ENCODE measurements around the gene SRGN. TPM values are rescaled to one million over a fixed set of nuclear protein-coding genes. Genes with fewer than 3 reads are reported as not detected.

Gene SRGN
- total RNA-seq, 4 donors from 2014 or later: 19.4 to 113 (median 28.1) TPM

- TF ChIP-seq POLR2A (IDR thresholded peaks at IDR 0.05) (no peak), CTCF (IDR thresholded peaks at IDR 0.05) (no peak)
- Histone ChIP-seq H3K36me3 (no peaks in the 10 kb centered on the region), H3K27me3 (no peaks in the 10 kb centered on the region), H3K4me1 (peaks cover 0 to 20% (median 3%) of the 10 kb centered on the region in 4 donors), H3K4me3 (no peak overlapping the region), H3K27ac (peak overlapping the region; percentile 29 to 70 (median 62)), H3K9me3 (no peaks in the 10 kb centered on the region)
- no peak for DNase-seq
These were observed 31.2 kb upstream of the SRGN start for GRCh38 chr10:69056536-69057260.

- peak overlapping the region; percentile 29 to 70 (median 58) for H3K27ac ChIP-seq
- peak in 2 of 3 donors; percentile 39 to 72 for DNase-seq
- no peak for TF ChIP-seq CTCF (IDR thresholded peaks at IDR 0.05)
- TF ChIP-seq POLR2A (IDR thresholded peaks at IDR 0.05): no peak
- H3K36me3 ChIP-seq: no peaks in the 10 kb centered on the region
- peaks cover 0 to 24% (median 6%) of the 10 kb centered on the region in 4 donors for H3K4me1 ChIP-seq
- H3K9me3 ChIP-seq: no peaks in the 10 kb centered on the region
- no peak overlapping the region for H3K4me3 ChIP-seq
- no peaks in the 10 kb centered on the region for H3K27me3 ChIP-seq
These were observed 30.5 kb upstream of the SRGN start for GRCh38 chr10:69057261-69057950.

- DNase-seq: no peak
- no peak for TF ChIP-seq POLR2A (IDR thresholded peaks at IDR 0.05)
- no peak for TF ChIP-seq CTCF (IDR thresholded peaks at IDR 0.05)
- H3K4me3 ChIP-seq: no peak overlapping the region
- H3K9me3 ChIP-seq: no peaks in the 10 kb centered on the region
- peaks cover 0 to 24% (median 6%) of the 10 kb centered on the region in 4 donors for H3K4me1 ChIP-seq
- peak overlapping the region; percentile 29 to 70 (median 58) for H3K27ac ChIP-seq
- H3K36me3 ChIP-seq: no peaks in the 10 kb centered on the region
- no peaks in the 10 kb centered on the region for H3K27me3 ChIP-seq
These were observed 30.0 kb upstream of the SRGN start for GRCh38 chr10:69057951-69058297.

- no peaks in the 10 kb centered on the region for H3K36me3 ChIP-seq
- no peaks in the 10 kb centered on the region for H3K9me3 ChIP-seq
- H3K27me3 ChIP-seq: no peaks in the 10 kb centered on the region
- H3K4me1 ChIP-seq: peaks cover 0 to 24% (median 6%) of the 10 kb centered on the region in 4 donors
- peak overlapping the region in 1 of 4 donors; percentile 90 for H3K27ac ChIP-seq
- TF ChIP-seq POLR2A (IDR thresholded peaks at IDR 0.05) (no peak), CTCF (IDR thresholded peaks at IDR 0.05) (no peak)
- no peak overlapping the region for H3K4me3 ChIP-seq
- no peak for DNase-seq
These were observed 27.6 kb upstream of the SRGN start for GRCh38 chr10:69060127-69060798.

GRCh38 chr10:69061305-69062161 lies 26.4 kb upstream of the SRGN start:
- peak overlapping the region; percentile 65 to 90 (median 80) for H3K27ac ChIP-seq
- no peaks in the 10 kb centered on the region for H3K36me3 ChIP-seq
- H3K27me3 ChIP-seq: no peaks in the 10 kb centered on the region
- peaks cover 0 to 18% (median 3%) of the 10 kb centered on the region in 4 donors for H3K4me1 ChIP-seq
- H3K4me3 ChIP-seq: peak overlapping the region; percentile 10 to 38 (median 26)
- no peaks in the 10 kb centered on the region for H3K9me3 ChIP-seq
- TF ChIP-seq CTCF (IDR thresholded peaks at IDR 0.05) (no peak), POLR2A (IDR thresholded peaks at IDR 0.05) (no peak)
- DNase-seq: peak; percentile 55 to 86 (median 64)

Measured in Peyer's patch (tissue), 4 donors.